Neuron (in vitro differentiated cells): ENCODE data around the gene PARD3B.

Experiments
- H2AFZ ChIP-seq: one replicate; pipeline ENCODE4 v1.6.1; 2013; ENCODE audit warnings: low read depth, mild to moderate bottlenecking, inconsistent platforms, low read length, moderate library complexity
- H3K27me3 ChIP-seq: one replicate; pipeline ENCODE4 v1.6.1; 2013; ENCODE audit warnings: low read length; ENCODE audit not compliant: insufficient read depth
- H3K36me3 ChIP-seq: one replicate; pipeline ENCODE4 v1.6.1; 2013; ENCODE audit warnings: low read length; ENCODE audit not compliant: insufficient read depth
- H3K4me1 ChIP-seq: one replicate; pipeline ENCODE4 v1.6.1; 2013; ENCODE audit warnings: low read length; ENCODE audit not compliant: insufficient read depth
- H3K4me3 ChIP-seq: 2 replicates; pipeline ENCODE4 v1.5.1; 2013; ENCODE audit warnings: mild to moderate bottlenecking, low read length, moderate library complexity
- H3K9me3 ChIP-seq: one replicate; pipeline ENCODE4 v1.6.1; 2013; ENCODE audit warnings: low read length

Gene PARD3B

DNA sequence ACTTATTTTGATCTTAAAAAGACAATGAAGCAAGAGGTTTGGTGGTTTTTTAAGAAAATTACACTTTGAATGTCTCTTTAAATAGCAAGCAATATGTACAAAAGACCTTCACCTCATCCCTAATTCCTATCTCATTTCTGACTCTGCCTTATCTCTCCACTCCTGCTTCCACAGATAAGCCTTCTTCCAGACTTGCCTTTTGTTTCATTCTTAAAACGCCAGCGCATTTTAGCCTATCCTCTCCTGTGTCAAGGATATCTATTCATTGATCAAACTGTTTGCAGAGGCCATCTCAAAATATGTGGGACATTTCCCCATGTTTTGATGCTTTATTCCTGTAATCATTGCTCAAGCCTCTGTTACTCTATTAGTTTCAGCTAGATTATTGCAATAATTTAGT, 562.5 kb downstream of the PARD3B start:
- Histone ChIP-seq H2AFZ (no peak overlapping the region), H3K27me3 (no peaks in the 10 kb centered on the region), H3K4me1 (no peaks in the 10 kb centered on the region), H3K36me3 (no peaks in the 10 kb centered on the region), H3K9me3 (no peaks in the 10 kb centered on the region), H3K4me3 (no peak overlapping the region)

DNA sequence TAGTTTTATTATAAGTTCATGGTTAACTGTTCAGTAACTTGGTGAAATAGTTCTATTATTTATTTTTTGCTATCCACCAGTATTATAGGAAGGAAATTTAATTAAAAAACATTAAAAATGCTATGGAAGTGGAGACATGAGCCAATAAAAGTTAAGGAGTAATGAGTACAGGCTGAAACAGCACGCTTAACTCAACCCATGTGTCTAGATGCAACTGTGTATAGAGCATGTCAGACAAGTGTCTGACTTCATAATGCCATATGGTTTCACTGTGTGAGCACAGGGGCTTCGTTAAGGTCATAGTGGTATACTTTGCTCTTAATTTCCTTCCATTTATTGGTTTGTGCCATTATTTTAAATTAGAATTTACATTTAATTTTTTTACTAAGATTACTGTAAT, 570.2 kb downstream of the PARD3B start:
- Histone ChIP-seq H3K9me3 (no peaks in the 10 kb centered on the region), H2AFZ (no peak overlapping the region), H3K36me3 (peaks cover 2% of the 10 kb centered on the region), H3K4me1 (no peaks in the 10 kb centered on the region), H3K4me3 (no peak overlapping the region), H3K27me3 (no peaks in the 10 kb centered on the region)

DNA sequence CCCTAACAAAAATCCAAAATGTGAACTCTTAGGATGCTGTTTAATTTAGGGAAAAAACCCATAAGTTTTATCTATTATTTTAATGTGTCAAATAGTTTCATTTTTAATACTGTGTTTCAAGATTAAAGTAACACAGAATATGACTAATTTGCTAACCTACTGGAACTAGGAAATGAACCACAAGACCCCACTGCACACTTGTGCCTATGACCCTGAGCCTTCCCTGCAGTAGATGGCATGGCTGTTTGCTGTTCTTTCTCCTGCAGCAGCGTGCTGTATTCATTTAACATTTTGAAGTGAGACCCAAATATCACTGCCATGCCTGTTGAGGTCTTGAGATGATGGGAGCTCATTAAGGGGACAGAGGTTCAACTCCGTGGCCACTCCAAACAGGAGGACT, 571.9 kb downstream of the PARD3B start:
- Histone ChIP-seq H3K27me3 (no peaks in the 10 kb centered on the region), H3K36me3 (peaks cover 7% of the 10 kb centered on the region), H2AFZ (no peak overlapping the region), H3K4me1 (no peaks in the 10 kb centered on the region), H3K9me3 (no peaks in the 10 kb centered on the region), H3K4me3 (no peak overlapping the region)

DNA sequence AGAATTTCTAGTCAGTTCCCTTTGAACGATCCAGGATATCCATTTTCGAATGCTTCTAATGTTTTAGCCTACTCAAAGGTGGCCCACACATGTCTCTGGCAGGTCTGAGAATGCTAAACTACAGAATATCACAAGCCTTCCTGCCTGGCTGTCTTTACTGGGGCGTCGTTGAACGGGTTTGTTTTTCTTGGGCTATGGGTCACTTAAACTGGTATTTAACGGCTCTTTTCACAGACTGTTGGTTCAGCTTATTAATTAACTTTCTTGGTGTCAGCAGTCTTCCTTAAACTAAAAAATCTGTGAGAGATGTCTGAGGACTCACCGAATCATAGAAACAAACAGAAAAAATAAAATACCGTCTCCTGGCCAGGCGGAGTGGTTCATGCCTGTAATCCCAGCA, 573.9 kb downstream of the PARD3B start:
- Histone ChIP-seq H3K4me3 (no peak overlapping the region), H3K4me1 (peaks cover 3% of the 10 kb centered on the region), H3K9me3 (no peaks in the 10 kb centered on the region), H3K36me3 (peaks cover 9% of the 10 kb centered on the region), H2AFZ (no peak overlapping the region), H3K27me3 (no peaks in the 10 kb centered on the region)

DNA sequence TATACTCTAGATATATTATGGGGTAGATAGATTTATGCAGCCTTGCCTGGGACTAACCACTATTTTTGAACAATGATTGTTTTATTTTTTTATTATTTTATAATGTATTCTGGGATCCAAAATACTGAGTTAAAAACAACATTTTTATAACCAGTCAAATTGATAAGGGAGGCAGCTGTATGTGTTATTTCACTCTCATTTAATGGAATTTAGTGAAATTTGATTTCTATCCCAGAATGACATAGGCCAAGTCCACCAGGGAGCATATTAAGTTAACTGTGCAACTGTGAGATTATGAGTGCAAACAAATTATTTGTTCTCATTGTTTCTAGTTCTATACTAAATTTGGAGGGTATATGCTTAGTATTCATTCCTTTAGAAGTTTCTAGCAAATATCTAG, 583.5 kb downstream of the PARD3B start:
- Histone ChIP-seq H2AFZ (no peak overlapping the region), H3K36me3 (peaks cover 10% of the 10 kb centered on the region), H3K4me3 (no peak overlapping the region), H3K27me3 (no peaks in the 10 kb centered on the region), H3K9me3 (peaks cover 3% of the 10 kb centered on the region), H3K4me1 (no peaks in the 10 kb centered on the region)

DNA sequence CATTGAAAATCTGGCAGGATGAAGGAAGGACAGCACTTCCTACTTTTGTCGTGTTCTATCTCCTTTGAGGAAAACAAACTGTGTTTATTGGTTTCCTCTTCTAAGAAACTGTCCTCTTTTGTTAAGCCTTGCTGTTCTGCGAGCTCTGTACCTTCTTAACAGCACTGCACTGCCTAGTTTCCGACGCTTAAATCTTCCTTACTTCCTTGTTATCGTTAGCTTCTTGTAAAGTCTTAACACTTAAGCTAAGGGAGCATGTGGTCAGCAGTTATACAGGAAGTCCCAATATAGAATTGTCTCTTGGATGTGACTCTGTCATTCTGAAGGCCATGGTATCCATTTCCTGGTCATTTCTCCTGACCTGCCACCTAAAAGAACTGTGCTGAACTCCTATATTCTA, 584.3 kb downstream of the PARD3B start:
- no peak overlapping the region for H2AFZ ChIP-seq
- H3K27me3 ChIP-seq, result no peaks in the 10 kb centered on the region
- H3K36me3 ChIP-seq, result peaks cover 6% of the 10 kb centered on the region
- H3K4me1 ChIP-seq, result no peaks in the 10 kb centered on the region
- H3K9me3 ChIP-seq, result peaks cover 3% of the 10 kb centered on the region
- H3K4me3 ChIP-seq, result no peak overlapping the region

DNA sequence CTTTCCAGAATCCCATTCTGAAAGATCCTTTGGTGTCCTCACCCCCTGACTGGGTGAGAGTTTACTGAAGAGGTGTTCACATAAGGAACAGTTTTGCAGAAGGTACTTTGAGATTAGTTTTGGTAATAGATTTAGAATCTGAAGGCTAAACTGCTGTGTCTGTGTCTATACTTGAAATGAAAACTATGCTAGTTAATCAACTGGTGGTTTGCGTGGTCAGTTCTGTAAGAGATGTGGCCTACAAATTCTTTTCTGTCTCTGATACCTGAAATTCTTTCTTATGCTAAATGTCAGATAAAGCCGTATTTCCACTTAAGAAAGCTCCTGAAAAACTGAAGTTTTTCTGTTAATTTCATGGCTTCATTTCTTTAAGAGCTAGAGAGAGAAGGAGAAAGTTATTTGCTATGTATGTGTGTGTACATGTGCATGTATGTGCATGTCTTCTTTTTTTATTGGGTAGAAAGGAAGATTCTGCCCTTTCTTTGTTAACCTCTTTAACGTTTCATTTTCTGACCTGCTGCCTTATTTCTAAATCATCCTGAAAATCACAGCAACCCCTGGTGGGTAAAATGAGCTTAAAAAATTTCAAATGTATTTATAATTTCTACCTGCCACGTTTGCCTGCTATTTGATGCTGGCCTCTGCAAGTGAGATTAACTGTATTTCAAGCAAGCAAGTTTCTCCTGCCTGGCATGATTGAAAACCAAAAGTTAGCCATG, 585.0 kb downstream of the PARD3B start:
- Histone ChIP-seq H3K27me3 (no peaks in the 10 kb centered on the region), H3K4me1 (no peaks in the 10 kb centered on the region), H3K36me3 (peaks cover 6% of the 10 kb centered on the region), H2AFZ (no peak overlapping the region), H3K9me3 (peaks cover 3% of the 10 kb centered on the region), H3K4me3 (no peak overlapping the region)

DNA sequence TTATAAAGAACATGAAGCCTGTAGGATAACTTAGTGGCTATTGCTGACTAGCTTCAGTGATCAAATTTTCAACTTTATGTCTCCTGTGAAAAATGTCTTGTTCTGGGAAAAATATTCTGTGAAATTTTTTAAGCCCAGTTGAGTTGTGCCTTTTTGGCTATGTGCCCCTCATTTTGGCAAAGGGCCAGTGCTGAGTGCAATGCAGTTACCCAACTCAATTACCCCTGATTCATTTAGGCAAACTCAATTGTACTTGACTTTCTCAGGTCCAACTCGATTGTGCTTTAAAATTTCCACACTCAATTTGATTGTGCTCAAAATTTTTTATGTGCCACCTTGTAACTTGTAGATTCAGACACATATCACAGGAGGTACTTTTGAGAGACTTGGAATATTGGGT, 588.3 kb downstream of the PARD3B start:
- H3K9me3 ChIP-seq, result peaks cover 3% of the 10 kb centered on the region
- H3K36me3 ChIP-seq, result peaks cover 2% of the 10 kb centered on the region
- no peak overlapping the region for H3K4me3 ChIP-seq
- no peak overlapping the region for H2AFZ ChIP-seq
- H3K4me1 ChIP-seq, result peaks cover 4% of the 10 kb centered on the region
- no peaks in the 10 kb centered on the region for H3K27me3 ChIP-seq

DNA sequence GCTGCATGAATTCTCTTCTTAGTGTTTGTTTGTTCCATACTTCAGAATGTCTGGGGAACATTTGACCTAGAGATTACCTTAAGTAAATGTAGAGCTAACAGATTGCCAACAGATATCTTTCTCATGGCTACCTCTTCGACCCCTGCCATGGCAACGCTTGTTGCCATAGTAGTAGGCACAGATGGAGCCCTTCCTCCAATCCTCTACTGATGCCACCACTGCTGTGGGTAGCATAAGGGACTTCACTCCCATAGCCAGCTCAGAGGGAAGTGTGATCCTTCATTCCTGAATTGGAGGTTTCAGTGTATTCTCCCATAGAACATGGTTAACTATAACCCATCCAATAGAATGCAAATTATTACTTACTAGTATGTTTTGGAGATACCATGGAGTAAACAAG, 593.5 kb downstream of the PARD3B start:
- H3K4me1 ChIP-seq, result peaks cover 30% of the 10 kb centered on the region
- H3K36me3 ChIP-seq, result no peaks in the 10 kb centered on the region
- peaks cover 3% of the 10 kb centered on the region for H3K9me3 ChIP-seq
- no peaks in the 10 kb centered on the region for H3K27me3 ChIP-seq
- H3K4me3 ChIP-seq, result no peak overlapping the region
- no peak overlapping the region for H2AFZ ChIP-seq

DNA sequence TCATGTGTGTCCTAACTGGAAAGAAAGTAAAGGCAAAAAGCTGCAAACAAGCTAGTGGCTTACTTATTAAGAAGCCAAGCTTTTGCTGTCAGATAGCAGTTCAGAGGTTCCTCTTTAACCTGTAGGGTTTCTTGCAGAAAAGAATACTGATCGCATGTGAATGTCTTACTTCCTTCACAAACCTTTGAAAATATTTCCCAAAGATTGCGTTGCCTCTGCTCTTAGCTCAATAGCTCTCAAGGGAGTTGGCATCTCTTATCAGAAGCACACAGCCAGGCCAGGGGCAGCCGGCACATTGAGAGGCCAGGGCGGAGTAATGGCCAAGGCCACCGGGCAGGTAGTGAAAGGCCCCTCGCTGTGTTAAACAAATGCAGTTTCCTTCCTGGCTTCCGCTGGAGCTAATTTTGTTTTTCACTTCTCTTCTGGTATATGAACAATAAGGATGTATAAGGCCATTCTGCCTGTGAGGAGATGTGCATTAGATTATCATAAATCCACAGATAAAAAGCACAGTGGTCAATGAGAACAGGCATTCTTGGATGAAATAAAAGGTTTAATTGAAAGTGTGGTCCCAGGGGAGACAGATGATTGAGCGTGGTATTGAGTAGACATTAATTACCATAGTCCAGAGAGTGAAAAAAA, 594.7 kb downstream of the PARD3B start:
- Histone ChIP-seq H3K27me3 (no peaks in the 10 kb centered on the region), H3K36me3 (no peaks in the 10 kb centered on the region), H2AFZ (no peak overlapping the region), H3K9me3 (peaks cover 3% of the 10 kb centered on the region), H3K4me1 (peaks cover 30% of the 10 kb centered on the region), H3K4me3 (no peak overlapping the region)

DNA sequence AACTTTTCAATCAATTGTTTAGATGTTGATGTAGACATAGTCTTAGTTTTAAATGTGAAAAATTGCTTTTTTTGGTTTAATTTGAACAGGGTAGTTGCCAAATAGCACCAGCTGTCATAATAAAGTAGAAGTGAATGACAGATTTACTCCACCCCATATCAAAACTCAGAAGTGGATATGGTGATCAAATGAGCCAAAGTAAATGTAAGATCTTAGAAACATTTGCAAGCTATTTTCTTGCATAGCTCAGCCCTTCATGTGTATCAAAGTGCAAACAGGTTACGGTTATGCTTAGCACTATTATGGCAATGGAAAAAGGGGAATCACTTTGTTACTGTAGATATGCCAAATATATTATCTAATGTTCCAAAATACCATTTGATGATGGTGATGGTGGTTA, 596.1 kb downstream of the PARD3B start:
- Histone ChIP-seq H3K4me1 (peaks cover 30% of the 10 kb centered on the region), H3K9me3 (peaks cover 3% of the 10 kb centered on the region), H2AFZ (no peak overlapping the region), H3K36me3 (no peaks in the 10 kb centered on the region), H3K4me3 (no peak overlapping the region), H3K27me3 (no peaks in the 10 kb centered on the region)

DNA sequence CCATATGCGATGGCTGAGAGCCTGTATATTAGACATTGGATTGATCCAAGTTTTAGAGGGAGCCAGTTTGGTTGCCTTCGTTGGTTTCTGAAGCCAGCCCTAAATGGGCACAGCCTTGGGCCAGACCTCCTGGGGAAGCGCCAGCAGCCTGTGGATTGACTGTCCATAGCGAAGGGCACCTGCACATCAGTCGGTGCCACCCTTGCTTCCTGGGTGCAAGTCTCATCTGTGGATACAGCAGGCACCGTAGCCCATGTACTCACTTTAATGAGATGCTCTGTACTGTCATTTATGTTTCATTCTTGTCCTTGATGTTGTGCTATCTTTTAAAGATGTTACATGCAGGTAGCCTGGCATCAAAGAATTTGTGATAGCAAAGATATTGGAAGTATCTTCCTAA, 600.6 kb downstream of the PARD3B start:
- no peak overlapping the region for H2AFZ ChIP-seq
- H3K4me3 ChIP-seq, result no peak overlapping the region
- no peaks in the 10 kb centered on the region for H3K27me3 ChIP-seq
- H3K4me1 ChIP-seq, result peaks cover 2% of the 10 kb centered on the region
- H3K36me3 ChIP-seq, result no peaks in the 10 kb centered on the region
- H3K9me3 ChIP-seq, result no peaks in the 10 kb centered on the region

DNA sequence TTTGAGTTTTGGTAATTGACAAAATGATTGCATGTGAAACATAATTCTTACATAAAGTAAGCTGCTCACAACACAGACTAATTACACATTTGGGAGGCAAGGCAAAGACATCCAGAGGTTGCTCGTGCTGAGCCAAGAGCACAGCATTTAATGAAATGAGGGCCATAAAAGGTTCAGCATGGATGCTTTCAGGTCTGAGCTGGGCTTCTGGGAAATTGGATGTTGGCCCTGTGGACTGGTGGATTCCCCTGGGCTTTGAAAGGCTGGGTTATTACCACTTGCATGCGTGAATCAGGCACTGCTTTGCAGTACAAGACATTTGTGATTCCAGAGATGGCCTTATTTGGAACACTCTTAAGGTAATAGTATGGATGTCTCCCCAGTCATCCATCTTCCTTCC, 603.5 kb downstream of the PARD3B start:
- Histone ChIP-seq H3K36me3 (no peaks in the 10 kb centered on the region), H3K9me3 (no peaks in the 10 kb centered on the region)

DNA sequence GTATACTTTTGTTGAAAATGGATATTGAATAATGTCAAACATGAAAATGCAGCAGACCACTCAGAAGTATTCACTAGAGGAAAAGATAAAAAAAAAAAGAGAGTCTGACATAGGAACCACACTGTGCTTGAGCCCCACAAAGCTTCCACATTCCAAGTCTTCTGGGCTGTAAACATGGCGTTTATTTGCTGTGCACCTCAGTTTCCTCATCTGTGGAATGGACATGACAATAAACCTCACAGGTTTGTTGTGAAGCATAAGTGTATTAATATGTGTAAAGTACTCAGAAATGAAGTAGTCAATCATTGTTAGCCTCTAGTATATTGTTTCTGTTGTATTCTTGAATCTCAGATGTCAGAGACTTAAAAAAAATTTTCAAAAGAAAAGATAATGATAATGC, 611.2 kb downstream of the PARD3B start:
- Histone ChIP-seq H3K4me1 (no peaks in the 10 kb centered on the region), H3K36me3 (no peaks in the 10 kb centered on the region), H3K27me3 (no peaks in the 10 kb centered on the region), H3K9me3 (no peaks in the 10 kb centered on the region), H3K4me3 (no peak overlapping the region), H2AFZ (no peak overlapping the region)

More for the DNA sequence above, 603.5 kb downstream of the PARD3B start:
- Histone ChIP-seq H3K4me3 (no peak overlapping the region), H3K27me3 (no peaks in the 10 kb centered on the region), H2AFZ (no peak overlapping the region), H3K4me1 (no peaks in the 10 kb centered on the region)
